Inferior parietal cortex (tissue), 1 donor: ENCODE measurements around the gene USP15.

Source experiments
- DNase-seq: peaks from one replicate; pipeline ENCODE4 v3.0.0-alpha.2; 2016; ENCODE audit errors: extremely low spot score

The USP15 gene

DNA sequence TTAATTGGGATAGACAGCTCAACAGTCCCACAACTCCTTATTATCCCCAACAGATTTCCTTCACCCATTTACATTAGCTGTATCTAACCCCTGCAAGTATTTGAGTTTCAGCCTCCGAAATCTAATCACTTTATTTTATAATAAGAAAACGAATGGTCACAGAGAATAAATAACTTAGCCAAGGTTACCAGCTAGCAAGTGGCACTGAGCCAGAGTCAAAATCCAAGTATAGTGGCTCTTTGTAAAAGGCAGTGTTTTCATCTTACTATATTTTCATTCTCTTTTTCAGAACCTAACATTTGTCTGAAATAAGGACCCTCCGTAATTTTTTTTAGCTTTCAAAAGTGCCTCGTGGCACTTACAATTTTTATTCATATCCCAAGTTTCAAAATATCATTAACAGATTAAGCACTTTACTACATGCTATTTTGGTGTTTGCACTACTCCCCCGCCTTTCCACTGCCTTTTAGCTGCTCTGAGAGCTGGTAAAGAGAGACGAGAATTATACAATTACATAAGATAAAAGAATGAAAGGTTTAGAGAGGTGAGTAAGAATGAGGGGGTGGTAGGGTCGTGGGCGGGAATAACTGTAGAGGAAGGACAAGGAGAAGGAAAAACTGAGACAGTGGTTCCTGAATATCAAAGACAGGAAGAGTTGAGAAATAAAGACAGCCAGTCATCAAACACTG lies 3.7 kb upstream of the USP15 start:
- DNase-seq = no peak

GRCh38 chr12:62258231-62258630 lies 2.0 kb upstream of the USP15 start:
- DNase-seq = no peak

DNA sequence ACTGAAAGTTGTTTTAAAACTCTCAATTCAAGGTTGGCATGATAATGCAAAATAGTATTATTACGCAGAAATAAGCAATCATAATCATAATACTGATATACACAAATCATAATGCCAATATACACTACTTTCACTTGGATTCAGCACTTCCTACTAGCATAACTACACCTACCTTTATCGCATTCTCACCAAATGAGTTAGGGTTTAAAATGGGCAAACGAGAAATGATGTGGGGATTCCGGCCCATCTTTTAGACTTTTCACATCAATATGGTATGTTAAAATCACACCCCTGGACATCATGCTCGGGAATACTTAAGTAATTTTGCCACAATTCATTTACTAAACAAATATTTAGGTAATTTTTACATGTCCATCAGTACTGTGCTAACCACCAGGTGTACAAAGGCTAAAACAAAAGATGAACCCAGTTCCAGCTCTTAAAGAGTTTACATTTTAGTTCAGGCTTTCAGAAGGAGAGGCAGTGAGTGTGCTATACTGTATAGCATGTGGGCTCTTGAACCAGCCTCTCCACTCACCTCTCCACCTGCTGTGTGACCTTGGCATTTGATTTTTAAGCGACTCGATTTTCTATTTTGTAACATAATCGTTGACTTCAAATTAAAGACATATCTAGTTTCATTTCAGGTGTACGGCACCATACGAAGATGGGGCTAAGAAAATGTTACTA lies 1.1 kb upstream of the USP15 start:
- DNase-seq = peak; percentile 15

DNA sequence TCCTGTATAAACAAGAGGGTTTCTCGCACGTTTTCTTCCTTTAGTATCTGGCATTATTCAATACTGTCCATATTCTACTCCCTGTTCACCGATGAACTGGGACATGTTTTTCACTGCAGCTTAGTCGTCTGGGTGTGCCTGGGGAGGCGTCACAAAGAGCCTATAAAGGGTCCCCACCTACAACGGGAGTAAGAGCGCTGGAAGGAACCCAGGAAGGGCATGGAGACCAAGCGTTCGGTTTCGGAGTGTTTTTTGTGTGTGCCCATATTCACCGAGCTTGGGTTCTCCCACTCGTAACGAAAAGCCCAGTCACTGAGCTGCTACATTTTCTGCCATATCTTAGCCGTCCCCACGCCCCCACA lies 592 bp upstream of the USP15 start:
- peak; percentile 64 for DNase-seq

DNA sequence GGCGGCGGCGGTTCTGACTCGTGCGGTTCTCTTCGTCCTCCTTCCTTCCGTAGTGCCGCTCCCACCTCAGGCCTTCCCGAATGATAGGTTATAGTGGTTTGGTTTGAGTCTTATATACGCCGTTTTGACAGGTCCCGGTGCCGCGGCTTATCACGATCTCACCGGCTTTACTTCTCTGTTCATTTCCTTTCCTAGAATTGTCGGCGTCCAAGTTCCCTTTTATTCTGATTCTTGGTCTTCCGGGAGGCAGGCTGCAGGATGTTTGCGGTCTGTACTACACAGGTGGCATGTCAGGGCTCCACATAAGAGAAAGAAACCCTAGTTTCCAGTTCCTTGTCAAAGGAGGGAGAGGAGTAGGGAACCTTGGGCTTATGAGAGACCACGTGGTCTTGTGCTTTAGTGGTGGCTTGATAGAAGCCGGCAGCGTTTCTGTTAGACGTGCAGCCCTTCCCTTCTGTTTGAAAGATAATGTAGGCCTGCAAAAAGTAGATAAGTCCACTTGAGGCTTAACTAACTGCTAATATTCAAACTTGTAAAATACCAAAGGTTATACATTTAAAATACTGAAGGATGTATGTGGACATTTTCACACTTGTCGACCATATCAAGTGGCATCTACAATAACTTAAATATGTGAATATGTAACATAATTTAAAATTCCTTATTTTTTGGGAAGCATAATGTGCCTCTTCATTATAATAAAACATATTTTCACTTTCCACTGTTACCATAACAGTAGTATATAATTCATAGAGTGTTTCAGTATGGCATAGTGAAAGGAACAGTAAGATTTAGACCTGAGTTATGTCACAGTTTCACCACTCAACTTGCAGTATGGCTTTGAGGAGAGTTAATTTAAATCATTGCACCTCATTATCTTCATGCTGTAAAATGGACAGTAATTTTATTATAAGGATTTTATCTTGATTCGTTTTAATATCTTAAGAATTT lies 804 bp downstream of the USP15 start:
- DNase-seq = peak; percentile 57

- no peak for DNase-seq
Observed at GRCh38 chr12:62261876-62262517, 1.8 kb downstream of the USP15 start.

GRCh38 chr12:62263232-62263631 lies 3.0 kb downstream of the USP15 start:
- DNase-seq = no peak

DNA sequence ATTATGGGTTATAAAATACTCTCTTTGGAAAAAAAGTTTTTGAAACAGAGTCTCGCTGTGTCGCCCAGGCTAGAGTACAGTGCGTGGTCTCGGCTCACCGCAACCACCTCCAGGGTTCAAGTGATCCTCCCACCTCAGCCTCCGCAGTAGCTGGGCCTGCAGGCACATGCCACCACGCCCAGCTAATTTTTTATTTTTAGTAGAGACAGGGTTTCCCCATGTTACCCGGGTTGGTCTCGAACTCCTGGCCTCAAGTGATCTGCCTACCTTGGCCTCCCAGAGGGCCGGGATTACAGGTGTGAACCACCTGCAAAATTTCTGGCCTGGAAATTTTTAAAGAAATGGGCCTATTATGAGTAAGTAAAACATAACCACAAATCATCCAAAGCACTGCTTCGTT lies 3.8 kb downstream of the USP15 start:
- no peak for DNase-seq

DNA sequence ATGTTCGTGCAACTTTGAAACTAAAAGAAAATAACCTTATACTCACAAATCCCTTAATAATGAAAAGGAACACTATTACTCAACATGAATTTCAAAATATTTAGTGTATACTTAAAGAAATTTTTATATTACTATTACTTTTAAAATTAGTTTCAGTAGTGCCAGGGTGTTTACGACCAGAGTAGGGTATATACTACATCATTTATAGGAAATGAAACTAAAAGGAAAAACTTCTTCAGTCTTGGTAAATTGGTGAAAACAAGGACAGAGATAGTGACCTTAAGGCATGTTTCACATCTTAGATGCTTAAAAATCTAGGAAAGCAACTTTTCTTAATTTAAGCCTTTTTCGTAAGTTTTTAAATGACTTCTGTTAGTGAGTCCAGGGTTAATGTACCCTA lies 4.5 kb downstream of the USP15 start:
- no peak for DNase-seq

DNA sequence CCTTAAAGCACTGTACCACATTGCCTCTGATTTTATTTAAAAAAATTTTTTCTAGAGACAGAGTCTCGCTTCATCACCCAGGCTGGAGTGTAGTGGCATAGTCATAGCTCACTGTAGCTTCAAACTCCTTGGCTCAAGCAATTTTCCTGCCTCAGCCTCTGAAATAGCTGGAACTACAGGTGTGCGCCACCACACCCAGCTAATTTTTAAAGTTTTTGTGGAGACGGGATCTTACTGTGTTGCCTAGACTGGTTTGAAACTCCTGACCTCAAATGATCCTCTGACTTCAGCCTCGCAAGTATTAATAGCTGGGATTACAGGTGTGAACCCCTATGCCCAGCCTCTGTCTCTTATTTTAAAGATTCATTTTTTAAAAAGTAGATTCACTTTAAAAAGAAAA lies 5.3 kb downstream of the USP15 start:
- no peak for DNase-seq

GRCh38 chr12:62267026-62267425 lies 6.8 kb downstream of the USP15 start:
- DNase-seq = no peak

GRCh38 chr12:62267480-62267879 lies 7.3 kb downstream of the USP15 start:
- DNase-seq = no peak

GRCh38 chr12:62268956-62269355 lies 8.8 kb downstream of the USP15 start:
- no peak for DNase-seq

- no peak for DNase-seq
Observed at GRCh38 chr12:62269464-62270228, 9.4 kb downstream of the USP15 start.

GRCh38 chr12:62270384-62270783 lies 10.2 kb downstream of the USP15 start:
- no peak for DNase-seq

- DNase-seq = no peak
Observed at GRCh38 chr12:62270872-62271271, 10.7 kb downstream of the USP15 start.

DNA sequence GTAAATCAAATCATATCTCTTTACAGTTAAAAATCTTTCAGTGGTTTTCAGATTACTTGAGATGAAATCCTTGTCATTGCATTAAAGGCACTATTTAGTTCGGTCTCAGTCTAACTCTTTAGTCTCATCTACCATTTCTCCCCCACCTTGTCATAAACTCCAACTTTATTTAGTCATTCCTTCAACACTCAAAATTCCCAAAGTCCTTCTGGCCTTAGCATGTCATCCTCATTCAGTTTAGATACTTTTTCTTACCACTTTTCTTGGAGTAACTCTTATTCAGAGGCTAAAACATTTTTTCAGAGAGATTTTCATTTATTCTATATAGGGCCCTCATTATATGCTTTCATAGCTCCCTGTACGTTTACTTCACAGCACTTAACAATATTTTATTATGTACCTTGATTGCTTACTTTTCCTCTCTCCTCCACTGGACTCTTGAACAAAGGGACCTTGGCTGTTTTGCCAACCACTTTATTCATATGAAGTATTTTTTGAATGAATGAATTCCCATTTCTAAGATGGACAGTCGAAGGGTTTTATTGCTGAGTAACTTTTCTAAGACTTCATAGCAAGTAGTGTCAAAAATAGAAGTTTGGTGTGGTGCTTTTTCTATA lies 12.8 kb downstream of the USP15 start:
- no peak for DNase-seq

DNA sequence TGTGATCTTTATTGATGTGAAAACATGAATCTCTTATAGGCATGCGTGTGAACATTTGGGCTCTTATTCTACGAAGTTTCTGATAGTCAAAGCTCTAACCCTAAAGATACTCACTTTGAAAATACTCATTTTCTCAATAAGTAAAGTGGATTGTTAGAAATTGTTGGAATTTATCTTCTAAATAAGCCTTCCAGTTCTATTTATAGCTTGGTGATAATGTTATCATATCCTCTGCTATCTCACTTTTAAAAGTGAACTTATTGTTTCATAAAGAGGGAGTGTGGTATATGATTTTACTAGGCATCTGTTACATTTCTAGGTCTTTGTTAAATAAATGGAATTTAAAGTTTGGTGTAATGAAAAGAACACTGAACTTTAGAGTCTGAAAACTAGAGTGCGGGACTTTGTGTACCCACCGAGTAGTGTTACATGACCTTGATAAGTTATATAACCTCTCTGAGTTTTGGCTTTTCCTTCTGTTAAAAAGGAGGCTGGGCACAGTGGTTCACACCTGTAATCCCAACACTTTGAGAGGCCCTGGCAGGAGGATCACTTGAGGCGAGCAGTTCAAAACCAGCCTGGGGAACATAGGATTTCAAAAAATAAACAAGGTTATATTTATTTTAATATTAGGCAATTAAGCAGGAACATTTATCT lies 13.6 kb downstream of the USP15 start:
- no peak for DNase-seq

GRCh38 chr12:62278022-62278421 lies 17.8 kb downstream of the USP15 start:
- no peak for DNase-seq

- no peak for DNase-seq
Observed at GRCh38 chr12:62279058-62279457, 18.9 kb downstream of the USP15 start.
